HepG2 (cell line): ENCODE data around the gene NDUFV1. TPM values are rescaled to one million over a fixed set of nuclear protein-coding genes. Genes with fewer than 3 reads are reported as not detected.

Experiments used
- ARHGAP35 ChIP-seq: sonication (generic); formaldehyde crosslinking; IDR thresholded peaks from 2 replicates; pipeline ENCODE4 v1.9.0; 2022; ENCODE audit warnings: mild to moderate bottlenecking, inconsistent platforms, moderate library complexity, missing genetic modification reagents, borderline replicate concordance
- ETV5 ChIP-seq: IDR thresholded peaks from 2 replicates; pipeline ENCODE4 v1.6.1; 2018; ENCODE audit warnings: missing biosample characterization, missing genetic modification reagents, inconsistent platforms, borderline replicate concordance
- ETV6 ChIP-seq: sonication (generic); formaldehyde crosslinking; conservative IDR thresholded peaks from 2 replicates; pipeline ENCODE4 v1.4.0; 2020; ENCODE audit warnings: missing genetic modification reagents
- GATAD1 ChIP-seq: IDR thresholded peaks from 2 replicates; pipeline ENCODE4 v1.6.1; 2016; ENCODE audit warnings: missing genetic modification reagents, missing compliant biosample characterization
- MAZ ChIP-seq, 2 experiments: sonication (generic) in 1 of 2; formaldehyde crosslinking in 1 of 2; IDR thresholded peaks; 2 replicates each; pipeline versions ENCODE4 v1.5.0 to v1.6.1; 2012 to 2020; ENCODE audit warnings: low read depth in 2 of 2, mild to moderate bottlenecking in 2 of 2, borderline replicate concordance in 1 of 2, improper control_type of control experiment in 1 of 2, low read length in 1 of 2, missing genetic modification reagents in 1 of 2, moderate library complexity in 1 of 2
- MXD1 ChIP-seq: sonication (generic); formaldehyde crosslinking; IDR thresholded peaks from 2 replicates; pipeline ENCODE4 v1.4.0; 2020; ENCODE audit warnings: mild to moderate bottlenecking, missing genetic modification reagents
- PAF1 ChIP-seq: IDR thresholded peaks from 2 replicates; pipeline ENCODE4 v1.6.1; 2016; ENCODE audit warnings: missing genetic modification reagents, missing compliant biosample characterization
- PHB2 ChIP-seq: fragments of 450-650 bp; IDR thresholded peaks from 2 replicates; pipeline ENCODE4 v1.6.1; 2018; ENCODE audit not compliant: partially characterized antibody
- PHF5A ChIP-seq: IDR thresholded peaks from one replicate; pipeline ENCODE4 v1.6.1; 2018; ENCODE audit warnings: low read depth, missing genetic modification reagents; ENCODE audit not compliant: unreplicated experiment
- POGZ ChIP-seq: sonication (generic); formaldehyde crosslinking; IDR thresholded peaks from 2 replicates; pipeline ENCODE4 v1.4.0; 2020; ENCODE audit warnings: mild to moderate bottlenecking, missing genetic modification reagents
- PREB ChIP-seq: sonication (generic); formaldehyde crosslinking; IDR thresholded peaks from 2 replicates; pipeline ENCODE4 v1.4.0; 2020; ENCODE audit warnings: missing genetic modification reagents
- RBM22 ChIP-seq: fragments of 200-400 bp; formaldehyde crosslinking; optimal IDR thresholded peaks from 2 replicates; pipeline ENCODE3; 2017; ENCODE audit warnings: mild to moderate bottlenecking, low read length, moderate library complexity
- RFXANK ChIP-seq: IDR thresholded peaks from 2 replicates; pipeline ENCODE4 v1.6.1; 2016
- SOX13 ChIP-seq, 3 experiments: fragments of 450-650 bp in 1 of 3; sonication (generic) in 1 of 3; formaldehyde crosslinking in 1 of 3; IDR thresholded peaks in 2 of 3; conservative IDR thresholded peaks in 1 of 3; 2 replicates each; pipeline versions ENCODE4 v1.5.0 to v1.6.1; 2016 to 2020; ENCODE audit warnings: antibody characterized with exemption in 1 of 3, mild to moderate bottlenecking in 1 of 3, missing compliant biosample characterization in 1 of 3, missing genetic modification reagents in 1 of 3, moderate library complexity in 1 of 3
- STAG1 ChIP-seq: sonication (generic); formaldehyde crosslinking; IDR thresholded peaks from 2 replicates; pipeline ENCODE4 v1.4.0; 2020; ENCODE audit warnings: missing genetic modification reagents
- TBX2 ChIP-seq: sonication (generic); formaldehyde crosslinking; IDR thresholded peaks from 2 replicates; pipeline ENCODE4 v1.5.0; 2020; ENCODE audit warnings: missing genetic modification reagents, mild to moderate bottlenecking, borderline replicate concordance
- THAP11 ChIP-seq: IDR thresholded peaks from 2 replicates; pipeline ENCODE4 v1.6.1; 2016; ENCODE audit warnings: missing biosample characterization, missing genetic modification reagents
- ZNF547 ChIP-seq: sonication (generic); formaldehyde crosslinking; IDR thresholded peaks from 2 replicates; pipeline ENCODE4 v1.5.1; 2020; ENCODE audit warnings: mild to moderate bottlenecking, missing genetic modification reagents
- ZNF746 ChIP-seq: sonication (generic); formaldehyde crosslinking; IDR thresholded peaks from 2 replicates; pipeline ENCODE4 v1.8.0; 2022; ENCODE audit warnings: mild to moderate bottlenecking, missing genetic modification reagents
- ZNF816 ChIP-seq: sonication (generic); formaldehyde crosslinking; IDR thresholded peaks from 2 replicates; pipeline ENCODE4 v1.8.0; 2022; ENCODE audit warnings: missing genetic modification reagents, mild to moderate bottlenecking, borderline replicate concordance
- ZNF883 ChIP-seq: sonication (generic); formaldehyde crosslinking; IDR thresholded peaks from 2 replicates; pipeline ENCODE4 v1.5.1; 2020; ENCODE audit warnings: mild to moderate bottlenecking, missing genetic modification reagents; ENCODE audit errors: not compliant biosample characterization
- ZSCAN29 ChIP-seq: sonication (generic); formaldehyde crosslinking; conservative IDR thresholded peaks from 2 replicates; pipeline ENCODE4 v1.4.0; 2020; ENCODE audit warnings: mild to moderate bottlenecking, missing genetic modification reagents
- polyA plus RNA-seq, 8 experiments: library from polyadenylated mRNA; depleted of rRNA in 3 of 8; stranded (reverse) in 7 of 8; unstranded in 1 of 8; fragments of >200 nt; fragmentation: Illumina TruSeq in 4 of 8; extraction: Trizol in 4 of 8; gene quantifications; 2 replicates each; pipeline versions ENCODE4 v1.2.1 to v1.2.3, GENCODE V29; 2011 to 2016; ENCODE audit warnings: low read depth in 4 of 8, missing spikeins in 1 of 8, mixed read lengths in 1 of 8; ENCODE audit not compliant: insufficient read depth in 1 of 8
- total RNA-seq, 5 experiments: library from RNA; depleted of rRNA; stranded (reverse); fragments of >200 nt; fragmentation: Illumina TruSeq; extraction: Trizol; gene quantifications; 2 replicates each; pipeline ENCODE4 v1.2.3, GENCODE V29; 2016; ENCODE audit warnings: low read depth in 1 of 5
- TF ChIP-seq, protein P1 (sequence below): sonication (generic); formaldehyde crosslinking; IDR thresholded peaks from 2 replicates; pipeline ENCODE4 v1.4.0; 2020; ENCODE audit warnings: missing genetic modification reagents

NDUFV1 gene
- total and polyA plus RNA-seq, 2 of the 13 experiments (the other 11 are each of a cell fraction or from before 2014, with no cell fraction given): 88.9 to 137 TPM

DNA sequence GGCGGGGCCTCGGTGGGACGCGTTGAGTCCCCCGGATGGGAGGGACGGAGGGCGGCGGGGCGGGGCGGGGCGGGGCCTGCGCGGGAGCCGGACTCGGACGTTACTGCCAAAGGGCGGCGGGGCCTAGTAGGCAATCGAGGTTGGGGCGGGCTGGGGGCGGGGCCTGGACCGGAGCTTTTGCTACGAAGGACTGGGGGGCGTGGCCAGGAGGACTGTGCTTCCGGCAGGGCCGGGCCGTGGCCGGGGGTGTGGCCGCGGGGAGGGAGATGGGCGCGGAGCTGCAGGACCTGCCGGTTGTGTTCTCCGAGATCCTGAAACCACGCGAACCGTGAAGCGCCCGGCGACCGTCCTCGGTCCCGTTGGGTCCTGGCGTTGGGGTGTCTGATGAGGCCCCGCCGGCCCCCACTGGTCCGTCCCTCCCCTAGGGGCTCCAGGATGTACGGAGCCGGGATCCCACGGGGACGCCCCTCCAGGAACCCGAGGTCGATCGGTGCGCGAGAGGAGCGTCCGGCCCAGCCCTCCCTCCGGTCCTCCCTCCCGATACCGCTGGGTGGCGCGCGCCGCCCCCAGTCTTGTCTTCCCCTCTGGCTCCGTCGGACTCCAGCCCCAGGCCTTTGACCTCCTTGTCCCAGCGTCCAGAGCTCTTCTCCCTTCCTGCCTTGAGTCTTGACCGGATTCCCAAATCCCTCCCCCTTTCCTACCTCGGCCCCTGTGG lies 23.6 kb downstream of the NDUFV1 start (continued):
- TF ChIP-seq ZSCAN29 (CRISPR knock-in tag) (no peak), ZNF883 (peak; percentile 57), PREB (CRISPR knock-in tag) (0 out of 2 replicates have a peak, but pooled peaks have one; percentile 67), ZNF547 (CRISPR knock-in tag) (peak; percentile 63; the same call in 1 of the 2 replicates), THAP11 (CRISPR knock-in tag) (peak; percentile 74), RFXANK (0 out of 2 replicates have a peak, but pooled peaks have one; percentile 62), GATAD1 (CRISPR knock-in tag) (peak; percentile 36; the same call in 1 of the 2 replicates), POGZ (0 out of 2 replicates have a peak, but pooled peaks have one; percentile 30), PAF1 (CRISPR knock-in tag) (no peak), ZNF816 (CRISPR knock-in tag) (peak; percentile 41; the same call in 1 of the 2 replicates), ETV6 (peak; percentile 87; the same call in 1 of the 2 replicates), STAG1 (CRISPR knock-in tag) (peak; percentile 52), PHB2 (no peak), PHF5A (CRISPR knock-in tag) (peak; percentile 45), SOX13 (IDR thresholded peaks at IDR 0.05) (no peak), SOX13 (CRISPR knock-in tag; conservative IDR thresholded peaks at IDR 0.05 in 1 of 2, IDR thresholded peaks at IDR 0.05 in 1 of 2) (peak in 1 of 2 experiments; percentile 50; a peak in 1 of 4 replicates), MXD1 (peak; percentile 49; the same call in 1 of the 2 replicates), ZNF746 (peak; percentile 92), MAZ (IDR thresholded peaks at IDR 0.05; ENCODE audit: borderline replicate concordance, low read depth, low read length) (peak; percentile 56), MAZ (CRISPR knock-in tag; IDR thresholded peaks at IDR 0.05; ENCODE audit: low read depth) (no peak; the same call in 1 of the 2 replicates), ARHGAP35 (0 out of 2 replicates have a peak, but pooled peaks have one; percentile 53), ETV5 (CRISPR knock-in tag) (peak; percentile 67; the same call in 1 of the 2 replicates), RBM22 (peak; percentile 38), TBX2 (CRISPR knock-in tag) (peak; percentile 42; the same call in 1 of the 2 replicates)
- TF ChIP-seq, protein P1, sequence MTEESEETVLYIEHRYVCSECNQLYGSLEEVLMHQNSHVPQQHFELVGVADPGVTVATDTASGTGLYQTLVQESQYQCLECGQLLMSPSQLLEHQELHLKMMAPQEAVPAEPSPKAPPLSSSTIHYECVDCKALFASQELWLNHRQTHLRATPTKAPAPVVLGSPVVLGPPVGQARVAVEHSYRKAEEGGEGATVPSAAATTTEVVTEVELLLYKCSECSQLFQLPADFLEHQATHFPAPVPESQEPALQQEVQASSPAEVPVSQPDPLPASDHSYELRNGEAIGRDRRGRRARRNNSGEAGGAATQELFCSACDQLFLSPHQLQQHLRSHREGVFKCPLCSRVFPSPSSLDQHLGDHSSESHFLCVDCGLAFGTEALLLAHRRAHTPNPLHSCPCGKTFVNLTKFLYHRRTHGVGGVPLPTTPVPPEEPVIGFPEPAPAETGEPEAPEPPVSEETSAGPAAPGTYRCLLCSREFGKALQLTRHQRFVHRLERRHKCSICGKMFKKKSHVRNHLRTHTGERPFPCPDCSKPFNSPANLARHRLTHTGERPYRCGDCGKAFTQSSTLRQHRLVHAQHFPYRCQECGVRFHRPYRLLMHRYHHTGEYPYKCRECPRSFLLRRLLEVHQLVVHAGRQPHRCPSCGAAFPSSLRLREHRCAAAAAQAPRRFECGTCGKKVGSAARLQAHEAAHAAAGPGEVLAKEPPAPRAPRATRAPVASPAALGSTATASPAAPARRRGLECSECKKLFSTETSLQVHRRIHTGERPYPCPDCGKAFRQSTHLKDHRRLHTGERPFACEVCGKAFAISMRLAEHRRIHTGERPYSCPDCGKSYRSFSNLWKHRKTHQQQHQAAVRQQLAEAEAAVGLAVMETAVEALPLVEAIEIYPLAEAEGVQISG (CRISPR knock-in tag): peak; percentile 65; the same call in 1 of the 2 replicates
